Ectodermal cell (in vitro differentiated cells): ENCODE data around the gene LRRC28.

Source experiments
- H3K27ac ChIP-seq: 2 replicates; pipeline ENCODE4 v1.7.0; 2013; ENCODE audit warnings: mild to moderate bottlenecking, low read depth, low read length; ENCODE audit not compliant: insufficient read depth, poor library complexity, severe bottlenecking
- H3K27me3 ChIP-seq: 2 replicates; pipeline ENCODE4 v1.7.0; 2013; ENCODE audit warnings: mild to moderate bottlenecking, low read length; ENCODE audit not compliant: insufficient read depth, control insufficient read depth, poor library complexity, severe bottlenecking
- H3K36me3 ChIP-seq: one replicate; pipeline ENCODE4 v1.7.0; 2013; ENCODE audit warnings: low read length; ENCODE audit not compliant: control insufficient read depth, insufficient read depth
- H3K4me1 ChIP-seq: one replicate; pipeline ENCODE4 v1.7.0; 2013; ENCODE audit warnings: low read length; ENCODE audit not compliant: control insufficient read depth, insufficient read depth
- H3K4me3 ChIP-seq: 2 replicates; pipeline ENCODE4 v1.7.0; 2013; ENCODE audit warnings: low read depth, low read length, control low read depth; ENCODE audit not compliant: insufficient read depth
- H3K9me3 ChIP-seq: 2 replicates; pipeline ENCODE4 v1.7.0; 2013; ENCODE audit warnings: mild to moderate bottlenecking, low read length, moderate library complexity; ENCODE audit not compliant: control insufficient read depth
- WGBS, 2 experiments: methylation state at CpG; one replicate each; pipeline ENCODE4 v1.1.7; 2013; ENCODE audit warnings: missing lambda C conversion rate in 2 of 2; 5-methylcytosine and 5-hydroxymethylcytosine counted together

Gene LRRC28

DNA sequence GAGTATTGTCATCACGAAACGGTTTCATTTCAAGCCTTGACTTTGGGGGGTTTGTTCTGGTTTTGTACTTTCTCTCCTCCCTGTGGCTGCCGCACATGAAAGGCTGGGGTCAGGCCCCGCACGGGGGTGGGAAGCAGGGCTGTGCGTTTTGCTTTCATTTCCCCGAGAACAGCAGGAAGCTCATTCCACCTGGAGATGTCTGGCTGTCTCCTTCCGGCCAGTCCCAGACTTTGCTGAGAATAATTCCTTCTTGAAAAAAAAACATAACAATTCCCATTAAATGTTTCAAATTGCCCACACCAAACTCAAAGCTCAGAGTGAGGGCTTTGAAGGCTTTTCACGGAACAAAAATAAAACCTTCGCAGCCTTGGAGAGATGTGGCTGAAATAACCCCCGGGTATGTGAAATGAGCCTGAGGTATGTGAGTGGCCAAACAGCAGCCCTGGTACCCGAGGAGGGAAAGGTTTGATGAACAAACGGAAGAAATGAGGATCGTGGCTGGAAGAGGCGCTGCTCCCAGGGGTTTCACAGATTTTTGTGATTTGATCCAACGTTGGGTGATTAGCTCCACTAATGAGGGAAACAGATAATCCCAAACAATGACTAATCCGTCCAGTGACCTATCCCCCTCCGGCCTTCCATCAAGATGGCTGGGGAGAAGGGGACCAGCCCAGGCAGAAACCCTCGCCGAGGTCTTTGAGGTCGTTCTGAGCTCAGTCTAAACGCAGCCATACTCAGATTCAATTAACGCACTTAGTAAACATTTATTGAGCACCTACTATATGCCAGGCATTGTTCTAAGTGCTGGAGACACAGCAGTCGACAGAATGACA, 187.6 kb downstream of the LRRC28 start:
- H3K4me3 ChIP-seq: no peak overlapping the region
- no peaks in the 10 kb centered on the region for H3K27me3 ChIP-seq
- peaks cover 35% of the 10 kb centered on the region for H3K4me1 ChIP-seq
- no peaks in the 10 kb centered on the region for H3K36me3 ChIP-seq
- H3K27ac ChIP-seq: no peak overlapping the region
- WGBS, 2 experiments: 69% methylated on average over 24 of the region's 24 CpGs
- no peaks in the 10 kb centered on the region for H3K9me3 ChIP-seq

DNA sequence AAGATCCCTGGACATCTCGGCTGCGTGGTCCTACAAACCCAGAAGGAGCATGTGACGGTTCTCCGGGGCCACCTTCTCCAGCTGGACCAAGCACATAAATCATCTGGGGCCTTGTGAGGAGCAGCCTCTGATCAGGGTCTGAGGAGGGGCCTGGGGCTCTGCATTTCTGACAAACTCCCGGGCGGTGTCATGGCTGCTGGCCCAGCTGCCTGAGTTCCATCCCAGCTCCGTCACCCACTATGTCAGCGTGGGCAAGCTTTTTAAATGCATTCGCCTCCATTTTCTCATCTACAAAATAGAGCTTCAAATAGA, 188.2 kb downstream of the LRRC28 start:
- Histone ChIP-seq H3K27ac (no peak overlapping the region), H3K36me3 (no peaks in the 10 kb centered on the region), H3K9me3 (no peaks in the 10 kb centered on the region), H3K4me1 (peaks cover 35% of the 10 kb centered on the region), H3K27me3 (no peaks in the 10 kb centered on the region), H3K4me3 (no peak overlapping the region)
- 95 to 97% methylated on average over 9 of the region's 9 CpGs for WGBS, 2 experiments

GRCh38 chr15:99440029-99440428, 188.7 kb downstream of the LRRC28 start:
- Histone ChIP-seq H3K4me1 (peaks cover 31% of the 10 kb centered on the region), H3K36me3 (no peaks in the 10 kb centered on the region), H3K4me3 (no peak overlapping the region), H3K27ac (no peak overlapping the region), H3K27me3 (no peaks in the 10 kb centered on the region), H3K9me3 (no peaks in the 10 kb centered on the region)
- 92% methylated on average over 9 of the region's 9 CpGs for WGBS, 2 experiments
